ENCODE measurements around the gene WNT7A. TPM values are rescaled to one million over a fixed set of nuclear protein-coding genes. Genes with fewer than 3 reads are reported as not detected.

The WNT7A gene
- total RNA-seq, 4 donors from 2014 or later = not detected

- no peak overlapping the region for H3K27ac ChIP-seq
- no peaks in the 10 kb centered on the region for H3K4me1 ChIP-seq
- no peaks in the 10 kb centered on the region for H3K27me3 ChIP-seq
- TF ChIP-seq CTCF (IDR thresholded peaks at IDR 0.05) = no peak
- no peak for DNase-seq
- no peaks in the 10 kb centered on the region for H3K36me3 ChIP-seq
- H3K4me3 ChIP-seq = no peak overlapping the region
- no peaks in the 10 kb centered on the region for H3K9me3 ChIP-seq
Observed at GRCh38 chr3:13851091-13851849, 28.6 kb downstream of the WNT7A start.

- no peak overlapping the region for H3K4me3 ChIP-seq
- TF ChIP-seq CTCF (IDR thresholded peaks at IDR 0.05) (no peak), POLR2A (IDR thresholded peaks at IDR 0.05) (no peak)
- no peaks in the 10 kb centered on the region for H3K27me3 ChIP-seq
- H3K9me3 ChIP-seq = no peaks in the 10 kb centered on the region
- no peak for DNase-seq
- no peak overlapping the region for H3K27ac ChIP-seq
- no peaks in the 10 kb centered on the region for H3K36me3 ChIP-seq
- H3K4me1 ChIP-seq = no peaks in the 10 kb centered on the region
Observed at GRCh38 chr3:13850161-13850945, 29.5 kb downstream of the WNT7A start.

GRCh38 chr3:13849018-13849417 is 30.9 kb downstream of the WNT7A start:
- H3K4me3 ChIP-seq = no peak overlapping the region
- no peaks in the 10 kb centered on the region for H3K9me3 ChIP-seq
- no peak for DNase-seq
- H3K27me3 ChIP-seq = no peaks in the 10 kb centered on the region
- no peaks in the 10 kb centered on the region for H3K36me3 ChIP-seq
- H3K27ac ChIP-seq = no peak overlapping the region
- H3K4me1 ChIP-seq = no peaks in the 10 kb centered on the region
- no peak for TF ChIP-seq POLR2A (IDR thresholded peaks at IDR 0.05)
- no peak for TF ChIP-seq CTCF (IDR thresholded peaks at IDR 0.05)

- no peak for DNase-seq
- no peaks in the 10 kb centered on the region for H3K27me3 ChIP-seq
- H3K36me3 ChIP-seq = no peaks in the 10 kb centered on the region
- H3K27ac ChIP-seq = no peak overlapping the region
- no peaks in the 10 kb centered on the region for H3K9me3 ChIP-seq
- H3K4me1 ChIP-seq = no peaks in the 10 kb centered on the region
- H3K4me3 ChIP-seq = no peak overlapping the region
- TF ChIP-seq CTCF (IDR thresholded peaks at IDR 0.05) (no peak), POLR2A (IDR thresholded peaks at IDR 0.05) (no peak)
Observed at GRCh38 chr3:13846716-13847570, 32.9 kb downstream of the WNT7A start.

GRCh38 chr3:13846238-13846637 is 33.6 kb downstream of the WNT7A start:
- Histone ChIP-seq H3K4me1 (no peaks in the 10 kb centered on the region), H3K27ac (no peak overlapping the region), H3K27me3 (no peaks in the 10 kb centered on the region), H3K9me3 (no peaks in the 10 kb centered on the region), H3K36me3 (no peaks in the 10 kb centered on the region), H3K4me3 (no peak overlapping the region)
- DNase-seq = no peak
- TF ChIP-seq CTCF (IDR thresholded peaks at IDR 0.05) = no peak
- no peak for TF ChIP-seq POLR2A (IDR thresholded peaks at IDR 0.05)
